Skin epidermis (tissue), 12 donors: ENCODE measurements around the gene SHPK.

Source experiments
- H3K27ac ChIP-seq, 21 experiments: fragments of 200-600 bp; sonication (generic) in 11 of 21; one replicate each; pipeline ENCODE4 v1.5.0; 2020; ENCODE audit warnings: mild to moderate bottlenecking in 3 of 21, inconsistent platforms in 2 of 21, moderate library complexity in 2 of 21
- H3K4me3 ChIP-seq, 7 experiments: fragments of 200-600 bp; sonication (generic) in 2 of 7; one replicate each; pipeline ENCODE4 v1.5.0; 2020; ENCODE audit warnings: inconsistent platforms in 2 of 7, mild to moderate bottlenecking in 2 of 7, moderate library complexity in 1 of 7

Gene SHPK

GRCh38 chr17:3636154-3636907 lies at the start of gene SHPK, which contains the start of gene CTNS:
TSS of gene SHPK (minus strand) at chr17:3636250. CDS start at chr17:3636219, 31 bp downstream.
TSS of gene CTNS (plus strand) at chr17:3636760. CDS start at chr17:3640207, 3,447 bp downstream.
- Histone ChIP-seq H3K4me3 (peak within 1 kb of the TSS; percentile 62 to 95 (median 75)), H3K27ac (peak within 1 kb of the TSS; percentile 69 to 100 (median 98))

- Histone ChIP-seq H3K4me3 (no peak overlapping the region), H3K27ac (no peak overlapping the region)
These were observed 49.1 kb upstream of the SHPK start for GRCh38 chr17:3685174-3685573.

GRCh38 chr17:3683054-3683511 lies 47.0 kb upstream of the SHPK start:
- H3K27ac ChIP-seq: no peak overlapping the region

GRCh38 chr17:3682033-3682432 lies 46.0 kb upstream of the SHPK start:
- Histone ChIP-seq H3K27ac (no peak overlapping the region), H3K4me3 (no peak overlapping the region)

More at GRCh38 chr17:3683054-3683511, 47.0 kb upstream of the SHPK start:
- H3K4me3 ChIP-seq: no peak overlapping the region

- Histone ChIP-seq H3K4me3 (no peak overlapping the region), H3K27ac (no peak overlapping the region)
These were observed 45.5 kb upstream of the SHPK start for GRCh38 chr17:3681565-3681964.

- H3K4me3 ChIP-seq: no peak overlapping the region
- H3K27ac ChIP-seq: no peak overlapping the region
These were observed 45.0 kb upstream of the SHPK start for GRCh38 chr17:3681057-3681456.

- no peak overlapping the region for H3K27ac ChIP-seq
- no peak overlapping the region for H3K4me3 ChIP-seq
These were observed 43.6 kb upstream of the SHPK start for GRCh38 chr17:3679531-3680126.

GRCh38 chr17:3678821-3679530 lies 42.9 kb upstream of the SHPK start:
- H3K27ac ChIP-seq: no peak overlapping the region
- no peak overlapping the region for H3K4me3 ChIP-seq

GRCh38 chr17:3678095-3678820 lies 42.2 kb upstream of the SHPK start:
- no peak overlapping the region for H3K4me3 ChIP-seq
- H3K27ac ChIP-seq: no peak overlapping the region

- Histone ChIP-seq H3K4me3 (no peak overlapping the region), H3K27ac (no peak overlapping the region)
These were observed 39.8 kb upstream of the SHPK start for GRCh38 chr17:3675886-3676285.

- Histone ChIP-seq H3K4me3 (no peak overlapping the region), H3K27ac (no peak overlapping the region)
These were observed 36.5 kb upstream of the SHPK start for GRCh38 chr17:3672571-3672970.

GRCh38 chr17:3669548-3669947 lies 33.5 kb upstream of the SHPK start:
- Histone ChIP-seq H3K4me3 (peak overlapping the region; percentile 66 to 97 (median 92)), H3K27ac (peak overlapping the region in 8 of 21 experiments; percentile 93 to 98 (median 94))

- peak overlapping the region; percentile 66 to 97 (median 92) for H3K4me3 ChIP-seq
- peak overlapping the region; percentile 50 to 99 (median 94) for H3K27ac ChIP-seq
These were observed 33.0 kb upstream of the SHPK start for GRCh38 chr17:3669085-3669347.

- Histone ChIP-seq H3K27ac (peak within 1 kb of the TSS; percentile 67 to 99 (median 94)), H3K4me3 (peak within 1 kb of the TSS; percentile 66 to 97 (median 92))
These were observed 32.4 kb upstream of the SHPK start, which contains the start of the genes EMC6 and TAX1BP3 for GRCh38 chr17:3668279-3669084. TSS of gene EMC6 (plus strand) at chr17:3668812. CDS start at chr17:3669147, 335 bp downstream. TSS of gene TAX1BP3 (minus strand) at chr17:3668578. CDS start at chr17:3668526, 52 bp downstream.

GRCh38 chr17:3667366-3668278 lies 31.6 kb upstream of the SHPK start:
- Histone ChIP-seq H3K4me3 (peak overlapping the region; percentile 66 to 97 (median 92)), H3K27ac (peak overlapping the region; percentile 67 to 99 (median 94))

GRCh38 chr17:3666516-3666915 lies 30.5 kb upstream of the SHPK start:
- Histone ChIP-seq H3K27ac (peak overlapping the region in 14 of 21 experiments; percentile 52 to 97 (median 92)), H3K4me3 (peak overlapping the region in 5 of 7 experiments; percentile 11 to 97 (median 92))

GRCh38 chr17:3665834-3666233 lies 29.8 kb upstream of the SHPK start:
- no peak overlapping the region for H3K4me3 ChIP-seq
- H3K27ac ChIP-seq: peak overlapping the region in 11 of 21 experiments; percentile 30 to 96 (median 89)
